Mesendoderm (in vitro differentiated cells): Measurements from ENCODE around the gene MRPS26.
A peak's percentile ranks its signal among the peaks of the same experiment; 100 is the strongest.

Experiments used
- DNase-seq: peaks from one replicate; pipeline ENCODE4 v3.0.0; 2013
- H2AK5ac ChIP-seq: 2 replicates; pipeline ENCODE4 v1.6.1; 2013; ENCODE audit warnings: low read length, inconsistent platforms
- H2BK120ac ChIP-seq: 2 replicates; pipeline ENCODE4 v1.6.1; 2013; ENCODE audit warnings: low read depth, mild to moderate bottlenecking, low read length, moderate library complexity, mixed read lengths
- H2BK15ac ChIP-seq: replicated peaks from 2 replicates; pipeline ENCODE4 v1.6.1; 2013; ENCODE audit warnings: low read depth, mild to moderate bottlenecking, moderate library complexity
- H2BK5ac ChIP-seq: 2 replicates; pipeline ENCODE4 v1.6.1; 2013; ENCODE audit warnings: low read length, inconsistent platforms
- H3K18ac ChIP-seq: 2 replicates; pipeline ENCODE4 v1.6.1; 2013; ENCODE audit warnings: mild to moderate bottlenecking, low read length, mixed read lengths
- H3K23ac ChIP-seq: one replicate; pipeline ENCODE4 v1.6.1; 2013; ENCODE audit warnings: low read length
- H3K27ac ChIP-seq: 2 replicates; pipeline ENCODE4 v1.5.1; 2013; ENCODE audit warnings: low read depth, mild to moderate bottlenecking, inconsistent platforms, low read length, moderate library complexity
- H3K27me3 ChIP-seq: 2 replicates; pipeline ENCODE4 v1.6.1; 2013; ENCODE audit warnings: low read length, control low read depth, mild to moderate bottlenecking, inconsistent platforms; ENCODE audit not compliant: insufficient read depth, poor library complexity
- H3K36me3 ChIP-seq: 2 replicates; pipeline ENCODE4 v1.6.1; 2013; ENCODE audit warnings: low read length, inconsistent platforms; ENCODE audit not compliant: control insufficient read depth, insufficient read depth
- H3K4ac ChIP-seq: one replicate; pipeline ENCODE4 v1.6.1; 2013; ENCODE audit warnings: low read depth, mild to moderate bottlenecking, low read length, moderate library complexity
- H3K4me1 ChIP-seq: 2 replicates; pipeline ENCODE4 v1.6.1; 2013; ENCODE audit warnings: low read depth, low read length, inconsistent platforms; ENCODE audit not compliant: control insufficient read depth
- H3K4me2 ChIP-seq: 2 replicates; pipeline ENCODE4 v1.6.1; 2013; ENCODE audit warnings: low read length
- H3K4me3 ChIP-seq: 2 replicates; pipeline ENCODE4 v1.5.1; 2013; ENCODE audit warnings: mild to moderate bottlenecking, low read length
- H3K56ac ChIP-seq: one replicate; pipeline ENCODE4 v1.6.1; 2013; ENCODE audit warnings: low read length
- H3K79me1 ChIP-seq: 2 replicates; pipeline ENCODE4 v1.6.1; 2013; ENCODE audit warnings: low read length, inconsistent platforms
- H3K79me2 ChIP-seq: 2 replicates; pipeline ENCODE4 v1.6.1; 2013; ENCODE audit warnings: mild to moderate bottlenecking, low read length; ENCODE audit not compliant: control insufficient read depth, insufficient read depth
- H3K9ac ChIP-seq: 2 replicates; pipeline ENCODE4 v1.6.1; 2013; ENCODE audit warnings: low read length, inconsistent platforms
- H4K5ac ChIP-seq: one replicate; pipeline ENCODE4 v1.6.1; 2013; ENCODE audit warnings: low read length
- H4K8ac ChIP-seq: one replicate; pipeline ENCODE4 v1.6.1; 2013; ENCODE audit warnings: low read depth, mild to moderate bottlenecking, control low read depth, low read length, moderate library complexity
- WGBS: extraction: QIAGEN DNeasy Blood & Tissue Kit; methylation state at CpG from one replicate; pipeline ENCODE4 v1.1.7; 2013; ENCODE audit warnings: low lambda C conversion rate, missing lambda C conversion rate; ENCODE audit not compliant: insufficient coverage; ENCODE audit errors: extremely low coverage; 5-methylcytosine and 5-hydroxymethylcytosine counted together

The MRPS26 gene

GRCh38 chr20:3037654-3038053, 8.2 kb upstream of the MRPS26 start:
- Histone ChIP-seq H2BK5ac (no peak overlapping the region), H3K18ac (no peak overlapping the region), H3K79me1 (no peaks in the 10 kb centered on the region), H3K27me3 (no peaks in the 10 kb centered on the region), H2BK120ac (no peak overlapping the region), H2AK5ac (no peak overlapping the region), H4K8ac (no peak overlapping the region), H3K36me3 (peaks cover 5% of the 10 kb centered on the region), H3K4me2 (no peak overlapping the region), H3K56ac (no peak overlapping the region), H3K4me1 (peaks cover 2% of the 10 kb centered on the region), H3K79me2 (no peaks in the 10 kb centered on the region), H3K23ac (no peak overlapping the region), H2BK15ac (no peak overlapping the region), H4K5ac (no peak overlapping the region), H3K27ac (no peak overlapping the region), H3K4me3 (no peak overlapping the region), H3K4ac (no peak overlapping the region), H3K9ac (no peak overlapping the region)
- no CpG with 5 or more reads among the region's 3 CpGs for WGBS
- DNase-seq, result no peak

DNA sequence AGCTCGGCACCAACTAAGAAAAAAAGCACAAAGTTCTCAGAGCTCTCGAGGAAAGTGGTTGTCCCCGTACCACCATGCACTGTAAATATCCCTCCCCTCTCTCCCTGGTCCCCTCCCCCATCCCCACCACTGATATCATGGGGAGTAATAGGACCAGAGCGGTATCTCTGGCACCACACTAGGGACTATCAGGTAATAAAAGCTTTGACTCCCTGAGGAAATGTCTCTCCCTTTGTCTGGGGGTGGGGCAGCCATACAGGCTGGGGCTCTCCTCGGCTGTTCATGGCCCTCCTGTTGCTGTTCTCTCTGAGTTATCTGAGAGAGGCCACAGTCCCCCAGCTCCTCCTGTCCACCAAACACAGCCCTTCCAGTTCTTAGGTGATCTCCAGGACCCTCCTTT, 7.4 kb upstream of the MRPS26 start:
- Histone ChIP-seq H2BK120ac (no peak overlapping the region), H3K4me1 (peaks cover 2% of the 10 kb centered on the region), H3K4me2 (no peak overlapping the region), H2BK15ac (no peak overlapping the region), H3K27ac (peak overlapping the region; percentile 17), H3K36me3 (peaks cover 5% of the 10 kb centered on the region), H3K18ac (no peak overlapping the region), H3K56ac (peak overlapping the region; percentile 49), H3K27me3 (no peaks in the 10 kb centered on the region), H3K9ac (no peak overlapping the region), H4K8ac (no peak overlapping the region), H3K79me2 (no peaks in the 10 kb centered on the region), H3K4ac (no peak overlapping the region), H3K79me1 (no peaks in the 10 kb centered on the region), H3K4me3 (no peak overlapping the region), H3K23ac (no peak overlapping the region), H2AK5ac (no peak overlapping the region), H4K5ac (no peak overlapping the region), H2BK5ac (no peak overlapping the region)
- peak; percentile 42 for DNase-seq
- WGBS, result no CpG with 5 or more reads among the region's 5 CpGs

DNA sequence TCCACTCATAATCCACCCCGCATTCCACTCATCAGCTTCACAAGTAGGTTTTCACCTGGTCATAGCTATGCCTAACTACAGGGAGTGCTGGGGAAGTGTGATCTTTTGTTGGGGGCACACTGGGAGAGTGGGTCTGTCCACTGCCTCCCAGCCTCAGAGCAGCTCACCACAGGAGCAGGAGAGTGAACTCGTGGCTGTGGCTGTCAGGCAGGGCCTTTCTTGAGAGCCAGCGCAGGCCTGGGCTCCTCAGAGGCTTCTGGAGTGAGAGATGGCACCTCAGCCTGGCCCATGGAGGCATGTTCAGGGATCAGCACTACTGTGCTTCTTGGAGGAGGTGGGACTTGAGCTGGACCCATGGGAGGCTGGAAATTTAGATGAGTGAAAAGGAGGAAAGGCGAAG, 6.4 kb upstream of the MRPS26 start:
- Histone ChIP-seq H3K79me2 (no peaks in the 10 kb centered on the region), H3K79me1 (no peaks in the 10 kb centered on the region), H2BK5ac (no peak overlapping the region), H2BK15ac (no peak overlapping the region), H3K4me1 (peaks cover 2% of the 10 kb centered on the region), H3K4me2 (no peak overlapping the region), H2AK5ac (no peak overlapping the region), H3K18ac (no peak overlapping the region), H3K23ac (no peak overlapping the region), H3K27me3 (no peaks in the 10 kb centered on the region), H3K56ac (no peak overlapping the region), H2BK120ac (no peak overlapping the region), H3K4me3 (no peak overlapping the region), H3K4ac (no peak overlapping the region), H4K5ac (no peak overlapping the region), H3K9ac (no peak overlapping the region), H3K27ac (no peak overlapping the region), H4K8ac (no peak overlapping the region), H3K36me3 (peaks cover 5% of the 10 kb centered on the region)
- no peak for DNase-seq
- WGBS, result no CpG with 5 or more reads among the region's 4 CpGs

GRCh38 chr20:3040086-3040485, 5.8 kb upstream of the MRPS26 start:
- WGBS, result no CpG with 5 or more reads among the region's 8 CpGs

GRCh38 chr20:3041854-3042409, 3.9 kb upstream of the MRPS26 start:
- H3K27ac ChIP-seq, result no peak overlapping the region

More at GRCh38 chr20:3040086-3040485, 5.8 kb upstream of the MRPS26 start:
- Histone ChIP-seq H2AK5ac (no peak overlapping the region), H3K4me3 (no peak overlapping the region), H3K79me1 (no peaks in the 10 kb centered on the region), H3K36me3 (peaks cover 5% of the 10 kb centered on the region), H3K18ac (no peak overlapping the region), H3K27me3 (no peaks in the 10 kb centered on the region), H2BK5ac (no peak overlapping the region), H4K5ac (no peak overlapping the region), H4K8ac (no peak overlapping the region), H3K9ac (no peak overlapping the region), H3K4me1 (peaks cover 3% of the 10 kb centered on the region), H2BK15ac (no peak overlapping the region), H2BK120ac (no peak overlapping the region), H3K4me2 (no peak overlapping the region), H3K23ac (no peak overlapping the region), H3K27ac (no peak overlapping the region), H3K56ac (no peak overlapping the region), H3K79me2 (no peaks in the 10 kb centered on the region), H3K4ac (no peak overlapping the region)
- DNase-seq, result no peak

DNA sequence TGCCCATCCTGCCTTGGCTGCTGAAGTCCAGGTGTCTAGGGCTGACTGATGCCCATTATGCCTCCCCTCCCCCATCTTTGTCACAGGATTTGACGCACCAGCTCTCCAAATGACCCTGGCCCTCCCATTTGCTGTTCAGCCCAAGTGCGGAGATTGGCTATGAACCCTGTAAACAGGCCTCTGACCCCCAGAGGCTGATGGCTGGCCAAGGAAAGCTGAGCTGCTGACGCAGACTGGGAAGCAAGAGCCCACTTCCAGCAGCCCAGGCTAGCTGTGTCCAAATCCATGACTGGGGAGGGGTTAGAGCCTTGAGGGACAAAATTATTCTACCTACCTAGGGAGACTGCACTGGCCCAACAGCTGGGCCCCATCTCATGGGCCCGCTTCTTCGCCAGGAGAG, 3.2 kb upstream of the MRPS26 start:
- Histone ChIP-seq H2BK5ac (no peak overlapping the region), H3K4me2 (no peak overlapping the region), H3K56ac (no peak overlapping the region), H4K8ac (no peak overlapping the region), H3K9ac (no peak overlapping the region), H2BK15ac (no peak overlapping the region), H3K4me3 (no peak overlapping the region), H2BK120ac (no peak overlapping the region), H3K23ac (no peak overlapping the region), H2AK5ac (no peak overlapping the region), H3K4ac (no peak overlapping the region), H3K18ac (no peak overlapping the region), H4K5ac (no peak overlapping the region), H3K79me2 (peaks cover 8% of the 10 kb centered on the region), H3K27ac (no peak overlapping the region), H3K27me3 (no peaks in the 10 kb centered on the region), H3K79me1 (peaks cover 9% of the 10 kb centered on the region), H3K36me3 (no peaks in the 10 kb centered on the region), H3K4me1 (peaks cover 3% of the 10 kb centered on the region)
- WGBS, result no CpG with 5 or more reads among the region's 5 CpGs
- no peak for DNase-seq

More at GRCh38 chr20:3041854-3042409, 3.9 kb upstream of the MRPS26 start:
- Histone ChIP-seq H2BK5ac (no peak overlapping the region), H2AK5ac (no peak overlapping the region), H3K4me2 (no peak overlapping the region), H2BK15ac (no peak overlapping the region), H3K36me3 (no peaks in the 10 kb centered on the region), H3K56ac (no peak overlapping the region), H3K18ac (no peak overlapping the region), H3K79me2 (peaks cover 6% of the 10 kb centered on the region), H3K9ac (peak overlapping the region; percentile 15), H3K79me1 (peaks cover 4% of the 10 kb centered on the region), H4K5ac (no peak overlapping the region), H3K4ac (no peak overlapping the region), H3K4me3 (no peak overlapping the region), H4K8ac (no peak overlapping the region), H2BK120ac (no peak overlapping the region), H3K27me3 (no peaks in the 10 kb centered on the region), H3K23ac (no peak overlapping the region), H3K4me1 (peaks cover 3% of the 10 kb centered on the region)
- no peak for DNase-seq
- no CpG with 5 or more reads among the region's 10 CpGs for WGBS
